ENCODE results near the gene FSIP1. TPM values are rescaled to one million over a fixed set of nuclear protein-coding genes. Genes with fewer than 3 reads are reported as not detected.
A peak's percentile ranks its signal among the peaks of the same experiment; 100 is the strongest.

Gene FSIP1
- total RNA-seq, 4 donors from 2014 or later = 0.20 to 1.5 (median 0.42) TPM

GRCh38 chr15:39649757-39650156 lies 132.9 kb downstream of the FSIP1 start:
- TF ChIP-seq POLR2A (IDR thresholded peaks at IDR 0.05) = no peak
- no peak for TF ChIP-seq EP300 (IDR thresholded peaks at IDR 0.05)
- TF ChIP-seq, protein P1, sequence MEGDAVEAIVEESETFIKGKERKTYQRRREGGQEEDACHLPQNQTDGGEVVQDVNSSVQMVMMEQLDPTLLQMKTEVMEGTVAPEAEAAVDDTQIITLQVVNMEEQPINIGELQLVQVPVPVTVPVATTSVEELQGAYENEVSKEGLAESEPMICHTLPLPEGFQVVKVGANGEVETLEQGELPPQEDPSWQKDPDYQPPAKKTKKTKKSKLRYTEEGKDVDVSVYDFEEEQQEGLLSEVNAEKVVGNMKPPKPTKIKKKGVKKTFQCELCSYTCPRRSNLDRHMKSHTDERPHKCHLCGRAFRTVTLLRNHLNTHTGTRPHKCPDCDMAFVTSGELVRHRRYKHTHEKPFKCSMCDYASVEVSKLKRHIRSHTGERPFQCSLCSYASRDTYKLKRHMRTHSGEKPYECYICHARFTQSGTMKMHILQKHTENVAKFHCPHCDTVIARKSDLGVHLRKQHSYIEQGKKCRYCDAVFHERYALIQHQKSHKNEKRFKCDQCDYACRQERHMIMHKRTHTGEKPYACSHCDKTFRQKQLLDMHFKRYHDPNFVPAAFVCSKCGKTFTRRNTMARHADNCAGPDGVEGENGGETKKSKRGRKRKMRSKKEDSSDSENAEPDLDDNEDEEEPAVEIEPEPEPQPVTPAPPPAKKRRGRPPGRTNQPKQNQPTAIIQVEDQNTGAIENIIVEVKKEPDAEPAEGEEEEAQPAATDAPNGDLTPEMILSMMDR (IDR thresholded peaks at IDR 0.05) = no peak
- Histone ChIP-seq H3K27ac (peak overlapping the region in 1 of 4 donors; percentile 29), H3K36me3 (no peaks in the 10 kb centered on the region), H3K4me1 (no peaks in the 10 kb centered on the region), H3K27me3 (no peaks in the 10 kb centered on the region), H3K4me3 (no peak overlapping the region), H3K9me3 (no peaks in the 10 kb centered on the region)
- no peak for DNase-seq (ENCODE audit: low spot score in 2 of 2)
- WGBS, 2 donors = 58 to 63% methylated on average over 6 of the region's 6 CpGs

- H3K27me3 ChIP-seq = no peaks in the 10 kb centered on the region
- H3K4me3 ChIP-seq = no peak overlapping the region
- no peaks in the 10 kb centered on the region for H3K36me3 ChIP-seq
- DNase-seq (ENCODE audit: low spot score in 2 of 2) = no peak
- 94 to 96% methylated on average over 5 of the region's 5 CpGs for WGBS, 2 donors
- H3K9me3 ChIP-seq = no peaks in the 10 kb centered on the region
- TF ChIP-seq EP300 (IDR thresholded peaks at IDR 0.05) = no peak
- TF ChIP-seq, protein P1 (IDR thresholded peaks at IDR 0.05) = no peak
- TF ChIP-seq POLR2A (IDR thresholded peaks at IDR 0.05) = no peak
- H3K27ac ChIP-seq = no peak overlapping the region
- H3K4me1 ChIP-seq = peaks cover 0 to 7% (median 5%) of the 10 kb centered on the region in 4 donors
Measured at GRCh38 chr15:39646425-39646824, 136.2 kb downstream of the FSIP1 start.

DNA sequence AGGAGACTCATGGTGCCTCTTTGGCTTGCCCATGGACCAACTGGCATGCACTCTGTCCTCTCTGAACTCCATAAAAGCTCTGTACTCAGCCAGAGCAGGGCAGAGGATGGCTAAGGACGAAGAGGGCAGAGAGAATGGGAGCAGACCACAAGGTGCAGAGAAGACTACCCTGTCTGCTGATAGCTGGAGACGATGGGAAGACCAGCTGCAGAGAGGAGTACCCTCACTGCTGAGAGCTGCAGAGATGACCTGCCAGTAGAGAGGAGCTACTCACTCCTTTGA lies 136.7 kb downstream of the FSIP1 start:
- 92 to 97% methylated on average over 2 of the region's 2 CpGs for WGBS, 2 donors
- H3K27ac ChIP-seq = no peak overlapping the region

GRCh38 chr15:39645138-39645975 lies 137.3 kb downstream of the FSIP1 start:
- peaks cover 0 to 10% (median 5%) of the 10 kb centered on the region in 4 donors for H3K4me1 ChIP-seq

More for the DNA sequence above, 136.7 kb downstream of the FSIP1 start:
- Histone ChIP-seq H3K4me3 (no peak overlapping the region), H3K9me3 (no peaks in the 10 kb centered on the region), H3K4me1 (peaks cover 0 to 7% (median 5%) of the 10 kb centered on the region in 4 donors), H3K36me3 (no peaks in the 10 kb centered on the region), H3K27me3 (no peaks in the 10 kb centered on the region)
- no peak for DNase-seq (ENCODE audit: low spot score in 2 of 2)
- TF ChIP-seq EP300 (IDR thresholded peaks at IDR 0.05) (no peak), POLR2A (IDR thresholded peaks at IDR 0.05) (no peak)
- TF ChIP-seq, protein P1 (IDR thresholded peaks at IDR 0.05) = no peak

DNA sequence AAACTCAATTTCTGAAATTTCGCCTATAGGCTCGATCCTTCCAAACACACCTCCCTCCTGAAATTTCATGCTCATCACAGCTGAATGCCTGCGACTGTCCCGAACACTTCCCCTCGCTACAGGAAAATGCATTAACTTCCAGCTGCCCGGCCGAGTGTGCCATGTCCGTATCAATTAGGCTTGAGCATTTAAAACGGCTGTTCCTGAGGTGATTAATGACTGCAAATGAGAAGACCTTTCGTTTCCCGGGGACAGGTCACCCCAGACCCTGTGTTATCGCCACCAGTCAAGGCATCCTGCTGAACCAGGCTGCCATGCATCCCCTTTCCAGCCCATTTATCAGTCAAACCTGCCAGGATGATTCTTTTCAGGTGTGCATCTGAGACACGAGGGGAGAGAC lies 138.5 kb downstream of the FSIP1 start:
- TF ChIP-seq EP300 (IDR thresholded peaks at IDR 0.05) = no peak

More at GRCh38 chr15:39645138-39645975, 137.3 kb downstream of the FSIP1 start:
- H3K4me3 ChIP-seq = no peak overlapping the region
- H3K27ac ChIP-seq = no peak overlapping the region
- H3K27me3 ChIP-seq = no peaks in the 10 kb centered on the region
- DNase-seq (ENCODE audit: low spot score in 2 of 2) = no peak
- no peaks in the 10 kb centered on the region for H3K9me3 ChIP-seq
- TF ChIP-seq POLR2A (IDR thresholded peaks at IDR 0.05) = no peak
- TF ChIP-seq, protein P1 (IDR thresholded peaks at IDR 0.05) = no peak
- no peak for TF ChIP-seq EP300 (IDR thresholded peaks at IDR 0.05)
- H3K36me3 ChIP-seq = no peaks in the 10 kb centered on the region
- 83 to 92% methylated on average over 10 to 12 of the region's 20 CpGs for WGBS, 2 donors

More for the DNA sequence above, 138.5 kb downstream of the FSIP1 start:
- H3K9me3 ChIP-seq = no peaks in the 10 kb centered on the region
- H3K27ac ChIP-seq = no peak overlapping the region
- WGBS, 2 donors = 83 to 86% methylated on average over 13 of the region's 13 CpGs
- H3K4me1 ChIP-seq = peaks cover 0 to 13% (median 5%) of the 10 kb centered on the region in 4 donors
- no peak for DNase-seq (ENCODE audit: low spot score in 2 of 2)
- no peaks in the 10 kb centered on the region for H3K27me3 ChIP-seq
- H3K4me3 ChIP-seq = no peak overlapping the region
- H3K36me3 ChIP-seq = no peaks in the 10 kb centered on the region

Data from tibial nerve (tissue), 4 donors.